HUES6 (cell line): ENCODE data around the gene PDE9A.

Experiments used
- H3K27ac ChIP-seq: 2 replicates; pipeline ENCODE4 v1.7.0; 2013; ENCODE audit warnings: low read depth, mild to moderate bottlenecking, low read length, inconsistent platforms
- H3K27me3 ChIP-seq: 2 replicates; pipeline ENCODE4 v1.6.1; 2013; ENCODE audit warnings: low read length; ENCODE audit not compliant: control insufficient read depth, insufficient read depth
- H3K36me3 ChIP-seq: 2 replicates; pipeline ENCODE4 v1.6.1; 2013; ENCODE audit warnings: low read length; ENCODE audit not compliant: control insufficient read depth, insufficient read depth
- H3K4me1 ChIP-seq: 2 replicates; pipeline ENCODE4 v1.6.1; 2013; ENCODE audit warnings: low read length; ENCODE audit not compliant: control insufficient read depth, insufficient read depth
- H3K4me3 ChIP-seq: 2 replicates; pipeline ENCODE4 v1.5.1; 2013; ENCODE audit warnings: low read depth, low read length
- H3K9ac ChIP-seq: one replicate; pipeline ENCODE4 v1.6.1; 2013; ENCODE audit warnings: mild to moderate bottlenecking, low read length
- H3K9me3 ChIP-seq: 2 replicates; pipeline ENCODE4 v1.6.1; 2013; ENCODE audit warnings: low read depth, low read length; ENCODE audit not compliant: control insufficient read depth, insufficient read depth

Gene PDE9A

GRCh38 chr21:42747276-42747701, 93.9 kb downstream of the PDE9A start:
- Histone ChIP-seq H3K4me3 (no peak overlapping the region), H3K4me1 (peaks cover 3% of the 10 kb centered on the region; the same call in 1 of the 2 replicates), H3K27me3 (no peaks in the 10 kb centered on the region), H3K27ac (no peak overlapping the region), H3K9me3 (no peaks in the 10 kb centered on the region), H3K36me3 (peaks cover 15% of the 10 kb centered on the region), H3K9ac (no peak overlapping the region)

- Histone ChIP-seq H3K36me3 (peaks cover 15% of the 10 kb centered on the region), H3K4me1 (peaks cover 3% of the 10 kb centered on the region; the same call in 1 of the 2 replicates), H3K27ac (no peak overlapping the region), H3K9ac (no peak overlapping the region), H3K4me3 (no peak overlapping the region), H3K9me3 (no peaks in the 10 kb centered on the region), H3K27me3 (no peaks in the 10 kb centered on the region)
Observed at GRCh38 chr21:42747746-42748351, 94.4 kb downstream of the PDE9A start.

- Histone ChIP-seq H3K36me3 (peaks cover 15% of the 10 kb centered on the region), H3K9me3 (no peaks in the 10 kb centered on the region), H3K4me1 (peaks cover 3% of the 10 kb centered on the region; the same call in 1 of the 2 replicates), H3K9ac (no peak overlapping the region), H3K27ac (no peak overlapping the region), H3K4me3 (no peak overlapping the region), H3K27me3 (no peaks in the 10 kb centered on the region)
Observed at GRCh38 chr21:42748620-42749176, 95.3 kb downstream of the PDE9A start.

- no peak overlapping the region for H3K9ac ChIP-seq
- H3K27ac ChIP-seq, result no peak overlapping the region
- no peaks in the 10 kb centered on the region for H3K9me3 ChIP-seq
- H3K27me3 ChIP-seq, result no peaks in the 10 kb centered on the region
- no peak overlapping the region for H3K4me3 ChIP-seq
- peaks cover 19% of the 10 kb centered on the region for H3K36me3 ChIP-seq
- peaks cover 3% of the 10 kb centered on the region; the same call in 1 of the 2 replicates for H3K4me1 ChIP-seq
Observed at GRCh38 chr21:42750737-42751530, 97.5 kb downstream of the PDE9A start.

GRCh38 chr21:42751866-42752265, 98.4 kb downstream of the PDE9A start:
- Histone ChIP-seq H3K27me3 (no peaks in the 10 kb centered on the region), H3K27ac (no peak overlapping the region), H3K36me3 (peaks cover 25% of the 10 kb centered on the region), H3K4me3 (no peak overlapping the region), H3K9ac (no peak overlapping the region), H3K4me1 (peaks cover 3% of the 10 kb centered on the region; the same call in 1 of the 2 replicates), H3K9me3 (no peaks in the 10 kb centered on the region)

- Histone ChIP-seq H3K9ac (no peak overlapping the region), H3K4me3 (no peak overlapping the region), H3K4me1 (no peaks in the 10 kb centered on the region), H3K27me3 (no peaks in the 10 kb centered on the region), H3K36me3 (peaks cover 43% of the 10 kb centered on the region), H3K9me3 (no peaks in the 10 kb centered on the region), H3K27ac (no peak overlapping the region)
Observed at GRCh38 chr21:42753804-42754203, 100.4 kb downstream of the PDE9A start.

GRCh38 chr21:42754270-42754933, 101.0 kb downstream of the PDE9A start:
- Histone ChIP-seq H3K4me3 (no peak overlapping the region), H3K9ac (no peak overlapping the region), H3K27ac (no peak overlapping the region), H3K27me3 (no peaks in the 10 kb centered on the region), H3K36me3 (peaks cover 45% of the 10 kb centered on the region), H3K9me3 (no peaks in the 10 kb centered on the region), H3K4me1 (no peaks in the 10 kb centered on the region)

- H3K36me3 ChIP-seq, result peaks cover 45% of the 10 kb centered on the region
- H3K9ac ChIP-seq, result no peak overlapping the region
- H3K4me3 ChIP-seq, result no peak overlapping the region
- no peaks in the 10 kb centered on the region for H3K27me3 ChIP-seq
- no peaks in the 10 kb centered on the region for H3K4me1 ChIP-seq
- H3K27ac ChIP-seq, result no peak overlapping the region
- H3K9me3 ChIP-seq, result no peaks in the 10 kb centered on the region
Observed at GRCh38 chr21:42755031-42755665, 101.7 kb downstream of the PDE9A start.

GRCh38 chr21:42755766-42756579, 102.6 kb downstream of the PDE9A start:
- H3K27me3 ChIP-seq, result no peaks in the 10 kb centered on the region
- no peak overlapping the region for H3K27ac ChIP-seq
- H3K4me3 ChIP-seq, result no peak overlapping the region
- no peak overlapping the region for H3K9ac ChIP-seq
- no peaks in the 10 kb centered on the region for H3K4me1 ChIP-seq
- H3K36me3 ChIP-seq, result peaks cover 45% of the 10 kb centered on the region
- no peaks in the 10 kb centered on the region for H3K9me3 ChIP-seq

GRCh38 chr21:42756580-42757250, 103.3 kb downstream of the PDE9A start:
- H3K4me3 ChIP-seq, result no peak overlapping the region
- H3K27ac ChIP-seq, result no peak overlapping the region
- H3K4me1 ChIP-seq, result no peaks in the 10 kb centered on the region
- H3K27me3 ChIP-seq, result no peaks in the 10 kb centered on the region
- H3K9ac ChIP-seq, result no peak overlapping the region
- H3K9me3 ChIP-seq, result no peaks in the 10 kb centered on the region
- peaks cover 52% of the 10 kb centered on the region for H3K36me3 ChIP-seq
